MM.1S (cell line): ENCODE data around the gene MRTFA.

ENCODE experiments used
- DNase-seq: peaks from one replicate; pipeline ENCODE4 v3.0.0-alpha.2; 2015
- H2AFZ ChIP-seq: fragments of 300-600 bp; sonication (generic); 2 replicates; pipeline ENCODE4 v1.6.0; 2016; ENCODE audit warnings: antibody characterized with exemption, low read length
- H3F3A ChIP-seq: fragments of 300-600 bp; sonication (generic); 2 replicates; pipeline ENCODE4 v1.6.1; 2016; ENCODE audit warnings: mild to moderate bottlenecking, antibody characterized with exemption, low read length, moderate library complexity, mixed read lengths; ENCODE audit not compliant: insufficient read depth
- H3K27ac ChIP-seq: fragments of 300-600 bp; sonication (generic); 2 replicates; pipeline ENCODE4 v1.5.1; 2016; ENCODE audit warnings: mild to moderate bottlenecking, low read length
- H3K27me3 ChIP-seq: fragments of 300-600 bp; sonication (generic); replicated peaks from 2 replicates; pipeline ENCODE4 v1.6.0; 2016; ENCODE audit warnings: low read length; ENCODE audit not compliant: insufficient read depth
- H3K36me3 ChIP-seq: fragments of 300-600 bp; sonication (generic); replicated peaks from 2 replicates; pipeline ENCODE4 v1.6.1; 2016; ENCODE audit warnings: mild to moderate bottlenecking, low read length, mixed read lengths; ENCODE audit not compliant: insufficient read depth
- H3K4me1 ChIP-seq: fragments of 300-600 bp; sonication (generic); 2 replicates; pipeline ENCODE4 v1.6.1; 2016; ENCODE audit warnings: low read length, mixed read lengths
- H3K4me2 ChIP-seq: fragments of 300-600 bp; sonication (generic); 2 replicates; pipeline ENCODE4 v1.6.0; 2016; ENCODE audit warnings: low read depth, low read length
- H3K4me3 ChIP-seq: fragments of 300-600 bp; sonication (generic); 2 replicates; pipeline ENCODE4 v1.5.1; 2016; ENCODE audit warnings: low read length, mixed read lengths
- H3K79me2 ChIP-seq: fragments of 300-600 bp; sonication (generic); 2 replicates; pipeline ENCODE4 v1.6.1; 2016; ENCODE audit warnings: mixed run types, low read length, mixed read lengths
- H3K9ac ChIP-seq: fragments of 300-600 bp; sonication (generic); 2 replicates; pipeline ENCODE4 v1.6.1; 2016; ENCODE audit warnings: low read length, mixed read lengths
- H3K9me2 ChIP-seq: fragments of 300-600 bp; sonication (generic); replicated peaks from 2 replicates; pipeline ENCODE4 v1.6.1; 2016; ENCODE audit warnings: mild to moderate bottlenecking, low read length, mixed read lengths; ENCODE audit not compliant: insufficient read depth
- H3K9me3 ChIP-seq: fragments of 300-600 bp; sonication (generic); replicated peaks from 2 replicates; pipeline ENCODE4 v1.6.1; 2016; ENCODE audit warnings: mild to moderate bottlenecking, low read length, mixed read lengths; ENCODE audit not compliant: insufficient read depth
- H4K20me1 ChIP-seq: fragments of 300-600 bp; sonication (generic); 2 replicates; pipeline ENCODE4 v1.6.1; 2016; ENCODE audit warnings: mild to moderate bottlenecking, low read length, moderate library complexity, mixed read lengths; ENCODE audit not compliant: insufficient read depth
- CTCF ChIP-seq: fragments of 300-600 bp; sonication (generic); IDR thresholded peaks from 2 replicates; pipeline ENCODE4 v1.5.1; 2016; ENCODE audit warnings: antibody characterized with exemption, low read length, mixed read lengths
- EZH2 ChIP-seq: fragments of 300-600 bp; sonication (generic); optimal IDR thresholded peaks from 2 replicates; pipeline ENCODE3; 2017; ENCODE audit warnings: low read depth, mild to moderate bottlenecking, antibody characterized with exemption, low read length, mixed read lengths
- EZH2phosphoT487 ChIP-seq: fragments of 300-600 bp; sonication (generic); IDR thresholded peaks from 2 replicates; pipeline ENCODE4 v1.6.1; 2018; ENCODE audit warnings: antibody characterized with exemption, low read length

The MRTFA gene

DNA sequence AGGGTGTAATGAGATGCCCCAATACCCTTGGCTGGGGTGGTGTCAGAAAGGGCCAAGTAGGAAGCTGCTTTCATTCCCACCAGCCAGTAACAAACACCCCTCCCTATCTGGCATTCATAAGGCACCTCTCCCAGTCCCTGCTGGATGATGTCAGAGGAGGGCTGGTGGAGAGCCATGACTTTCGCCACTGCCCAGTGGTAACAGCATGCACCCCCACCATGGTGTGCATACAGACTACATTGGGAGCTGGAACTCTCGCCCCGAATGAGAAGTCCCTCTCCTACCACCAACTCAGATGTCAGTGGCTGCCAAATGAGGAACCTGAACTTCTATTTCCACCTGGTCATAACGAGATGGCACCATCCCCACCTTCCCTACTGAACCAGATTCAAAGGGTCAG, 192.8 kb downstream of the MRTFA start:
- Histone ChIP-seq H3K9me3 (no peaks in the 10 kb centered on the region), H3K4me2 (no peak overlapping the region), H3K4me1 (peaks cover 18% of the 10 kb centered on the region), H3K4me3 (no peak overlapping the region), H3K9ac (no peak overlapping the region), H3K27me3 (no peaks in the 10 kb centered on the region), H3K79me2 (0 out of 2 replicates have a peak, but pooled peaks cover 10% of the 10 kb centered on the region), H4K20me1 (no peaks in the 10 kb centered on the region), H3K27ac (no peak overlapping the region), H3K36me3 (no peaks in the 10 kb centered on the region), H3F3A (no peaks in the 10 kb centered on the region), H2AFZ (no peak overlapping the region), H3K9me2 (no peaks in the 10 kb centered on the region)
- DNase-seq = no peak
- TF ChIP-seq CTCF (no peak), EZH2phosphoT487 (no peak), EZH2 (no peak)

DNA sequence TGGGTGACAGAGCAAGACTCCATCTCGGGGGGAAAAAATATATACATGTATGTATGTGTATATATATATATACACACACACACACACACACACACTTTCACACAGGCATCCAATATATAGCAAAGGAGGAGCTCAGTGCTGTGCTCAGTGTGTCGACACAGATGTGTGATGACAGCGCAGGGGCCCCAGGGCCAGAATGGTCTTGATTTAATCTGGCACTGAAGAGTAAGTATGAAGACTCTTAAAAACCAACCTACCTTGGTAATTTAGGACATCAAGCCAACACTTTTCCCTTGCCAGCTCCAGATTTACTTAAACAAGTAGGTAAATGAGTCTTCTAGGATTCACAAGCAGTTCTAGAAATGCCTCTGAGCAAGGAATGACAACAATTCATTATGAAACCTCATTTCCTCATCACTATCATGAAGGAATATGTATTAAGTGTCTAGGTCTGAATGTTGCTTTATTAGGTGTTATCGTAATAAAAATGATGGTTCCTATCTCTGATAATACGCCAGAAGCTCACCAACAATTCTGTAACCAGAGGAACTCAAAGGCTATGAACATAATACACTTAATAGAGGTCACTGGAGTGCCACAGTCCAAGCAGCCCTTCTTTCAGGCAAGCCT, 194.6 kb downstream of the MRTFA start:
- H3K79me2 ChIP-seq = peaks cover 9% of the 10 kb centered on the region; the same call in 1 of the 2 replicates
- H3K4me1 ChIP-seq = peaks cover 35% of the 10 kb centered on the region
- no peaks in the 10 kb centered on the region for H3K27me3 ChIP-seq
- TF ChIP-seq EZH2phosphoT487 (no peak), CTCF (no peak), EZH2 (no peak)
- DNase-seq = no peak
- no peaks in the 10 kb centered on the region for H3K9me3 ChIP-seq
- H3K27ac ChIP-seq = no peak overlapping the region
- no peaks in the 10 kb centered on the region for H3K9me2 ChIP-seq
- no peak overlapping the region for H3K9ac ChIP-seq
- no peak overlapping the region for H3K4me3 ChIP-seq
- no peaks in the 10 kb centered on the region for H3K36me3 ChIP-seq
- no peaks in the 10 kb centered on the region for H4K20me1 ChIP-seq
- no peak overlapping the region for H2AFZ ChIP-seq
- peaks cover 14% of the 10 kb centered on the region for H3F3A ChIP-seq
- no peak overlapping the region for H3K4me2 ChIP-seq

- Histone ChIP-seq H3K9me3 (no peaks in the 10 kb centered on the region), H3K36me3 (no peaks in the 10 kb centered on the region), H3K9ac (peak overlapping the region; percentile 24; the same call in 1 of the 2 replicates), H3K4me3 (peak overlapping the region; percentile 53), H3F3A (peaks cover 37% of the 10 kb centered on the region), H3K27ac (peak overlapping the region; percentile 78), H3K4me1 (peaks cover 54% of the 10 kb centered on the region), H3K9me2 (no peaks in the 10 kb centered on the region), H3K4me2 (peak overlapping the region; percentile 94), H3K27me3 (no peaks in the 10 kb centered on the region), H2AFZ (0 out of 2 replicates have a peak overlapping the region, but pooled peaks have one; percentile 12), H4K20me1 (no peaks in the 10 kb centered on the region), H3K79me2 (peaks cover 17% of the 10 kb centered on the region)
- TF ChIP-seq CTCF (peak; percentile 64), EZH2phosphoT487 (no peak)
- DNase-seq = peak; percentile 68
These were observed 199.8 kb downstream of the MRTFA start for GRCh38 chr22:40436505-40437431.
